H1 (cell line): ENCODE data around the gene PPP4R4. TPM values are rescaled to one million over a fixed set of nuclear protein-coding genes. Genes with fewer than 3 reads are reported as not detected.

Source experiments
- ATF2 ChIP-seq: IDR thresholded peaks from 2 replicates; pipeline ENCODE4 v1.6.1; 2012; ENCODE audit warnings: low read length, inconsistent platforms
- CBX8 ChIP-seq: fragments of 300-800, 300-1000 bp; sonication (generic); IDR thresholded peaks from 2 replicates; pipeline ENCODE4 v1.7.1; 2016; ENCODE audit warnings: low read depth, low read length, borderline replicate concordance
- CHD2 ChIP-seq: IDR thresholded peaks from 2 replicates; pipeline ENCODE4 v1.6.1; 2012; ENCODE audit warnings: low read length, improper control_type of control experiment
- CHD7 ChIP-seq: fragments of 300-600 bp; sonication (generic); IDR thresholded peaks from 2 replicates; pipeline ENCODE4 v1.7.1; 2012; ENCODE audit warnings: low read length, moderate library complexity, mild to moderate bottlenecking, inconsistent platforms; ENCODE audit not compliant: insufficient replicate concordance
- CREB1 ChIP-seq: IDR thresholded peaks from 2 replicates; pipeline ENCODE4 v1.6.1; 2012; ENCODE audit warnings: inconsistent platforms
- EP300 ChIP-seq, 2 experiments: IDR thresholded peaks; 1 replicate in 1 of 2; 2 replicates in 1 of 2; pipeline ENCODE4 v1.6.1; 2011 to 2012; ENCODE audit warnings: low read depth in 2 of 2, low read length in 2 of 2, mild to moderate bottlenecking in 2 of 2, borderline replicate concordance in 1 of 2, inconsistent platforms in 1 of 2, moderate library complexity in 1 of 2
- JUND ChIP-seq: IDR thresholded peaks from 2 replicates; pipeline ENCODE4 v1.6.1; 2011; ENCODE audit warnings: mild to moderate bottlenecking, improper control_type of control experiment, low read length
- PHF8 ChIP-seq: fragments of 200-600 bp; sonication (generic); conservative IDR thresholded peaks from 2 replicates; pipeline ENCODE4 v1.7.1; 2012; ENCODE audit warnings: low read depth, mild to moderate bottlenecking, inconsistent platforms, low read length, moderate library complexity
- SRF ChIP-seq: IDR thresholded peaks from 2 replicates; pipeline ENCODE4 v1.6.1; 2011; ENCODE audit warnings: mild to moderate bottlenecking, low read depth, low read length, moderate library complexity
- polyA plus RNA-seq, 7 experiments: library from polyadenylated mRNA; depleted of rRNA in 3 of 7; stranded (reverse) in 5 of 7; unstranded in 2 of 7; fragments of >200 nt in 5 of 7; fragments of 200-250 nt in 2 of 7; gene quantifications; 1 replicate in 5 of 7; 2 replicates in 1 of 7; 4 replicates in 1 of 7; pipeline versions ENCODE4 v1.2.1 to v1.2.3, GENCODE V29; 2011 to 2013; ENCODE audit warnings: missing spikeins in 2 of 7, mixed read lengths in 2 of 7
- total RNA-seq: library from RNA; stranded (reverse); fragmentation: NEBNext Ultra II Directional; extraction: Animal tissue kit (Norgen Biotek cat#: 25700); gene quantifications from 2 replicates; pipeline ENCODE4 v1.2.1, GENCODE V29; 2021

The PPP4R4 gene
- total and polyA plus RNA-seq, 2 of the 8 experiments (the other 6 are each of a cell fraction or from before 2014, with no cell fraction given): 3.3 to 9.6 TPM

DNA sequence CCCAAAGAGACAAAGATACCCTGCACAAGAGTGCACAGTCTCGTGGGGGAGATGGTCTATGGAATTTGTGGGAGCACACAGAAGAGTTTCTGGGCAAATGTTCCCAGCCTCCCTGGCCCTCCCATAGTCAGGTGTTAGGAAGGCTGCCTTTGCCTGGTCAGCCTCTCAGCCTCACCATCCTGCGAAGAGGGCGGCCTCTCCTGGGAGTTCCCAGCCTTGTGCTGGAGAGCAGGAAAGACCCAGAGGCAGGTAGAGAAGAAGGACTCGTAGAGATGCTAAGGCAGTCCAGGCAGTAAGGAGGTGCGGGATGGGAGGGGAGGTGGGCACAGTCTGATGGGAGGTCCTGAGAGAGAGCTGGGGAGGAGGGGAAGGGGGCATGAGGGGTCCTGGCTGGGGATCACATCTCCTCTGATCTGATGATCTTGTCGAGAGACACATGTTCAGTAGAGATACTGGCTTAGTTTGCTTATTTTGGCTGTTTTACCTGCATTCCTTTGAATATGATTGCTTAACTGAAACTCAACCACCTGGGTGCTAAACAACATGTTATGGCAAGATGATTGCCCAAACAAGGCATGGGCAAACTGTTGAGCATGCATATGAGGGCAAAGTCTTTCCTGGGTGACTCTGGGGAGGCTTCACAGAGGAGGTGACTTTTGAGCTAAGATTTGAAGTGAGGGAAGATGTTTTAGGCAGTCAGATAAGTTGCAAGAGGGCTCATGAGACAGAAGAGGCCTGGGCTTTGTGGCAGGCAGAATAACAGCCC lies 138.5 kb downstream of the PPP4R4 start (continued):
- TF ChIP-seq CHD7 (no peak), CHD2 (no peak), EP300 (IDR thresholded peaks at IDR 0.05; ENCODE audit: borderline replicate concordance in 1 of 2, low read depth in 2 of 2, low read length in 2 of 2) (no peak), CBX8 (no peak), ATF2 (no peak), PHF8 (no peak), CREB1 (no peak), SRF (no peak), JUND (no peak)
